HepG2 (cell line): ENCODE results near the gene PRPSAP1. TPM values are rescaled to one million over a fixed set of nuclear protein-coding genes. Genes with fewer than 3 reads are reported as not detected.

ENCODE experiments used
- ARNT2 ChIP-seq: sonication (generic); formaldehyde crosslinking; IDR thresholded peaks from 2 replicates; pipeline ENCODE4 v1.8.0; 2022; ENCODE audit warnings: mild to moderate bottlenecking, low read depth, missing genetic modification reagents, moderate library complexity
- ATAD3A ChIP-seq: sonication (generic); formaldehyde crosslinking; IDR thresholded peaks from 2 replicates; pipeline ENCODE4 v1.4.0; 2020; ENCODE audit warnings: missing genetic modification reagents
- CERS6 ChIP-seq: sonication (generic); formaldehyde crosslinking; IDR thresholded peaks from 2 replicates; pipeline ENCODE4 v1.5.0; 2020; ENCODE audit warnings: missing genetic modification reagents
- CREM ChIP-seq, 2 experiments: sonication (generic) in 1 of 2; formaldehyde crosslinking in 1 of 2; IDR thresholded peaks; 2 replicates each; pipeline versions ENCODE4 v1.4.0 to v1.6.1; 2016 to 2020; ENCODE audit warnings: antibody characterized with exemption in 1 of 2, mild to moderate bottlenecking in 1 of 2, missing genetic modification reagents in 1 of 2
- MEIS2 ChIP-seq: sonication (generic); formaldehyde crosslinking; IDR thresholded peaks from 2 replicates; pipeline ENCODE4 v1.9.0; 2021; ENCODE audit warnings: mild to moderate bottlenecking, missing genetic modification reagents
- PRDM15 ChIP-seq: sonication (generic); formaldehyde crosslinking; IDR thresholded peaks from 2 replicates; pipeline ENCODE4 v1.4.0; 2020; ENCODE audit warnings: missing genetic modification reagents
- SSRP1 ChIP-seq: IDR thresholded peaks from 2 replicates; pipeline ENCODE4 v1.6.1; 2016; ENCODE audit warnings: control low read depth
- TFDP1 ChIP-seq: IDR thresholded peaks from 2 replicates; pipeline ENCODE4 v1.6.1; 2016; ENCODE audit warnings: missing compliant biosample characterization, missing genetic modification reagents, borderline replicate concordance
- ZBTB38 ChIP-seq: sonication (generic); formaldehyde crosslinking; IDR thresholded peaks from 2 replicates; pipeline ENCODE4 v1.5.1; 2020; ENCODE audit warnings: mild to moderate bottlenecking, missing genetic modification reagents
- ZKSCAN5 ChIP-seq: sonication (generic); formaldehyde crosslinking; IDR thresholded peaks from 2 replicates; pipeline ENCODE4 v1.5.1; 2020; ENCODE audit warnings: mild to moderate bottlenecking, missing genetic modification reagents
- ZNF160 ChIP-seq: sonication (generic); formaldehyde crosslinking; IDR thresholded peaks from 2 replicates; pipeline ENCODE4 v1.8.0; 2022; ENCODE audit warnings: mild to moderate bottlenecking, inconsistent platforms, missing genetic modification reagents
- ZNF275 ChIP-seq: sonication (generic); formaldehyde crosslinking; IDR thresholded peaks from 2 replicates; pipeline ENCODE4 v1.8.0; 2022; ENCODE audit warnings: missing genetic modification reagents, mild to moderate bottlenecking, inconsistent platforms, borderline replicate concordance
- ZNF280D ChIP-seq: sonication (generic); formaldehyde crosslinking; IDR thresholded peaks from 2 replicates; pipeline ENCODE4 v1.5.1; 2020; ENCODE audit warnings: mild to moderate bottlenecking, missing genetic modification reagents
- ZNF44 ChIP-seq: sonication (generic); formaldehyde crosslinking; IDR thresholded peaks from 2 replicates; pipeline ENCODE4 v1.5.1; 2020; ENCODE audit warnings: mild to moderate bottlenecking, missing genetic modification reagents
- ZNF782 ChIP-seq: sonication (generic); formaldehyde crosslinking; IDR thresholded peaks from 2 replicates; pipeline ENCODE4 v1.4.0; 2020; ENCODE audit warnings: missing genetic modification reagents, mild to moderate bottlenecking, borderline replicate concordance
- polyA plus RNA-seq, 8 experiments: library from polyadenylated mRNA; depleted of rRNA in 3 of 8; stranded (reverse) in 7 of 8; unstranded in 1 of 8; fragments of >200 nt; fragmentation: Illumina TruSeq in 4 of 8; extraction: Trizol in 4 of 8; gene quantifications; 2 replicates each; pipeline versions ENCODE4 v1.2.1 to v1.2.3, GENCODE V29; 2011 to 2016; ENCODE audit warnings: low read depth in 4 of 8, missing spikeins in 1 of 8, mixed read lengths in 1 of 8; ENCODE audit not compliant: insufficient read depth in 1 of 8
- total RNA-seq, 5 experiments: library from RNA; depleted of rRNA; stranded (reverse); fragments of >200 nt; fragmentation: Illumina TruSeq; extraction: Trizol; gene quantifications; 2 replicates each; pipeline ENCODE4 v1.2.3, GENCODE V29; 2016; ENCODE audit warnings: low read depth in 1 of 5
- TF ChIP-seq, protein P1 (sequence below): sonication (generic); formaldehyde crosslinking; IDR thresholded peaks from 2 replicates; pipeline ENCODE4 v1.8.0; 2022; ENCODE audit warnings: mild to moderate bottlenecking, missing genetic modification reagents

Gene PRPSAP1
- total and polyA plus RNA-seq, 2 of the 13 experiments (the other 11 are each of a cell fraction or from before 2014, with no cell fraction given) = 91.1 to 314 TPM

GRCh38 chr17:76382351-76382802 is 28.7 kb upstream of the PRPSAP1 start (continued):
- TF ChIP-seq, protein P1, sequence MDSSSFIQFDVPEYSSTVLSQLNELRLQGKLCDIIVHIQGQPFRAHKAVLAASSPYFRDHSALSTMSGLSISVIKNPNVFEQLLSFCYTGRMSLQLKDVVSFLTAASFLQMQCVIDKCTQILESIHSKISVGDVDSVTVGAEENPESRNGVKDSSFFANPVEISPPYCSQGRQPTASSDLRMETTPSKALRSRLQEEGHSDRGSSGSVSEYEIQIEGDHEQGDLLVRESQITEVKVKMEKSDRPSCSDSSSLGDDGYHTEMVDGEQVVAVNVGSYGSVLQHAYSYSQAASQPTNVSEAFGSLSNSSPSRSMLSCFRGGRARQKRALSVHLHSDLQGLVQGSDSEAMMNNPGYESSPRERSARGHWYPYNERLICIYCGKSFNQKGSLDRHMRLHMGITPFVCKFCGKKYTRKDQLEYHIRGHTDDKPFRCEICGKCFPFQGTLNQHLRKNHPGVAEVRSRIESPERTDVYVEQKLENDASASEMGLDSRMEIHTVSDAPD (CRISPR knock-in tag) = no peak; the same call in 1 of the 2 replicates
- TF ChIP-seq SSRP1 = no peak; the same call in 1 of the 2 replicates
- TF ChIP-seq ZBTB38 (CRISPR knock-in tag) = no peak
- peak; percentile 86 for TF ChIP-seq CREM (IDR thresholded peaks at IDR 0.05)
- TF ChIP-seq CREM (CRISPR knock-in tag; IDR thresholded peaks at IDR 0.05) = no peak
- no peak for TF ChIP-seq ATAD3A
- peak; percentile 58; the same call in 1 of the 2 replicates for TF ChIP-seq TFDP1 (CRISPR knock-in tag)
- TF ChIP-seq MEIS2 = peak; percentile 63; the same call in 1 of the 2 replicates
- peak; percentile 60 for TF ChIP-seq ZKSCAN5 (CRISPR knock-in tag)
- TF ChIP-seq ZNF280D (CRISPR knock-in tag) = peak; percentile 84
- no peak; the same call in 1 of the 2 replicates for TF ChIP-seq ZNF275
- peak; percentile 21 for TF ChIP-seq ARNT2 (CRISPR knock-in tag)
- no peak; the same call in 1 of the 2 replicates for TF ChIP-seq ZNF44 (CRISPR knock-in tag)
- TF ChIP-seq PRDM15 (CRISPR knock-in tag) = peak; percentile 41; the same call in 1 of the 2 replicates
- no peak for TF ChIP-seq CERS6 (CRISPR knock-in tag)
- TF ChIP-seq ZNF782 = peak; percentile 40; the same call in 1 of the 2 replicates
- 0 out of 2 replicates have a peak, but pooled peaks have one; percentile 16 for TF ChIP-seq ZNF160 (CRISPR knock-in tag)
